ENCODE results near the gene TMCC1.

DNA sequence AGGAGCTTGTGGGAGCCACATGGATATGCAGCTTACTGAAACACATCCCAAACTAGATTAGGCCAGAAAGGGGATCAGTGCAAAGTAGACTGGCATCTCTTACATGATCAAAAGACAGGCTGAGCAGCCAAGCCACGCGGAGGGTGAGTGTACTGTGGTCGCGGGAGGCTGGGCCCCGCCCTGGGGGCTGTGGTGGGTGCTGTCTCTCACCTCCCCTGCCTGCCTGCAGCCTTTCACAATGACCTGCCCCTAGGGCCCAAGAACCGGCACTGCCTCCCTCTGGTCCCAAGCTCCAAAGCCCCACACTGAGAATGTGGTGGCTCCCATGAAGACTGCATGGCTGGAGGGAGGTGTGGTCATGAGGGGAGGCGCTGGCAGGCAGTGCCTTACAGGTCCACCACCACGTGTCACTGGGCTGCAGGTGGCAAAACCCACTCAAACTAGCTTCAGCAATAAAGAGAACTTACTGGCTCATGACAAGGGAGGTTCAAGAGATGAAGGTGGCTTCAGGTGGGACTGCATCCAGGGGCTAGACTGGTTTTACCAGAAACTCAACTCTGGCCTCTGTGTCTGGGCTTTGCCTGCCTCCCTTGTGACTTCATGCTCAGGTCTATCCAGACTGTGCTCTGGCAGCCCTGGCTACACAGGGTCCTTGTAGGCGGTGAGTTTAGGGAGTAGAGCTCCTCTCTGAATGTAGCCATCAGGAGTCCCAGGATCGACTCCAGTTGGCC is 259.6 kb downstream of the TMCC1 start:
- no peak for TF ChIP-seq POLR2A (IDR thresholded peaks at IDR 0.05)
- TF ChIP-seq, protein P1, sequence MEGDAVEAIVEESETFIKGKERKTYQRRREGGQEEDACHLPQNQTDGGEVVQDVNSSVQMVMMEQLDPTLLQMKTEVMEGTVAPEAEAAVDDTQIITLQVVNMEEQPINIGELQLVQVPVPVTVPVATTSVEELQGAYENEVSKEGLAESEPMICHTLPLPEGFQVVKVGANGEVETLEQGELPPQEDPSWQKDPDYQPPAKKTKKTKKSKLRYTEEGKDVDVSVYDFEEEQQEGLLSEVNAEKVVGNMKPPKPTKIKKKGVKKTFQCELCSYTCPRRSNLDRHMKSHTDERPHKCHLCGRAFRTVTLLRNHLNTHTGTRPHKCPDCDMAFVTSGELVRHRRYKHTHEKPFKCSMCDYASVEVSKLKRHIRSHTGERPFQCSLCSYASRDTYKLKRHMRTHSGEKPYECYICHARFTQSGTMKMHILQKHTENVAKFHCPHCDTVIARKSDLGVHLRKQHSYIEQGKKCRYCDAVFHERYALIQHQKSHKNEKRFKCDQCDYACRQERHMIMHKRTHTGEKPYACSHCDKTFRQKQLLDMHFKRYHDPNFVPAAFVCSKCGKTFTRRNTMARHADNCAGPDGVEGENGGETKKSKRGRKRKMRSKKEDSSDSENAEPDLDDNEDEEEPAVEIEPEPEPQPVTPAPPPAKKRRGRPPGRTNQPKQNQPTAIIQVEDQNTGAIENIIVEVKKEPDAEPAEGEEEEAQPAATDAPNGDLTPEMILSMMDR (IDR thresholded peaks at IDR 0.05): no peak
